ENCODE measurements around the gene CYP2D6. TPM values are rescaled to one million over a fixed set of nuclear protein-coding genes. Genes with fewer than 3 reads are reported as not detected.
A peak's percentile ranks its signal among the peaks of the same experiment; 100 is the strongest.

CYP2D6 gene
- total RNA-seq, 1 experiment from 2014 or later: 6.7 TPM

DNA sequence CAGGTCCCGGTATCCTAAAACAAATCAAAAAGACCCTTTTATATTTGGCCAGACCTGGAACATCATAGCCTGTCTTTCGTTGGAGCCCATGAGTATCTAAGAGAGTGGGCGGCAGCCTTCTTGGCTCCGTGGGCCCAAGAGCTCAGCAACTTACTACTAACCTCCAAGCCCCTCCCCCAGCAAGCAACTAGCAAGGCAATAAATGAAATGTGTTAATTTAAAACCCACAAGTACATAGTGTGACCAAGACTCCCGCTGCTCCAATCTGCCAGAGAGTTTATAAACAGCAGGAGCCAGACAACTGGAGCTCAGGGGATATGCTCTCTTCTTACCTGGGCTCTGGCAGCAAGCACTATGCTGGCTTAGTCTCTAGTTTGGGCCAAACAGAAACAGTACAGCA is 40.8 kb upstream of the CYP2D6 start:
- no peak for DNase-seq
- intact Hi-C loops (cut with micrococcal nuclease; ENCODE audit: unreplicated experiment): no loop called here
- no peaks in the 10 kb centered on the region for H3K9me2 ChIP-seq (ENCODE audit: insufficient read depth)
- H3K4me1 ChIP-seq (replicated peaks; ENCODE audit: insufficient read depth): no peaks in the 10 kb centered on the region
- no peak for TF ChIP-seq EZH2 (IDR thresholded peaks at IDR 0.05; ENCODE audit: low read depth)
- no peak overlapping the region for H3K27ac ChIP-seq
- 0 out of 2 replicates have a peak, but pooled peaks cover 10% of the 10 kb centered on the region for H3K79me2 ChIP-seq (ENCODE audit: low read depth)
- peaks cover 8% of the 10 kb centered on the region; the same call in 1 of the 2 replicates for H3F3A ChIP-seq (ENCODE audit: insufficient read depth, low read depth)
- ChIA-PET POLR2A (ENCODE audit: unreplicated experiment) (no interaction called here), CTCF (no interaction called here)
- H3K36me3 ChIP-seq (ENCODE audit: low read depth): no peaks in the 10 kb centered on the region
- H4K20me1 ChIP-seq (ENCODE audit: insufficient read depth): peaks cover 48% of the 10 kb centered on the region
- no peak overlapping the region for H2AFZ ChIP-seq
- H3K9me3 ChIP-seq (ENCODE audit: insufficient read depth, low read depth): no peaks in the 10 kb centered on the region
- H3K4me3 ChIP-seq: no peak overlapping the region
- no peaks in the 10 kb centered on the region for H3K27me3 ChIP-seq (ENCODE audit: insufficient read depth, low read depth)
- H3K4me2 ChIP-seq: no peak overlapping the region
- no TSS peak for BruUV-seq (replicated peaks)

DNA sequence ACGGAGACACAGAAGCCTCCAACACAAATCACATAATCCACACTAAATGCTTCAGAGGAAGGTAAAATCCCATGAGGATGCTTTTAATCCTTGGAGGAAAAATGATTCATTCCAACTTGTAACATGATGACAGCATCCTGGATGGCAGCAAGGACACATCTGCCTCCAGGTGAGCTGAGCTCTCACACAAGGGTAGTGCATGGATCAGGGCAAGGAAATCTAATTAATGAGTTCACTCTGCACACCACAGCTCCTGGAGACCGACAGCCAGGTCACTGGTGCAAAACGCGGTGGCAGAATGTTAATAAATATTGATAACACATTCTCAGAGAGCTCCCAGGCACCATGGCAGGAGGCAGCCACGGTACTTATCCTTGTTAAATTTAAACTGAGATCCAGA is 40.3 kb upstream of the CYP2D6 start:
- intact Hi-C loops (cut with micrococcal nuclease; ENCODE audit: unreplicated experiment): no loop called here
- H3K9me3 ChIP-seq (ENCODE audit: insufficient read depth, low read depth): no peaks in the 10 kb centered on the region
- POLR2A ChIA-PET (ENCODE audit: unreplicated experiment): no interaction called here
- no peaks in the 10 kb centered on the region for H3K36me3 ChIP-seq (ENCODE audit: low read depth)
- peaks cover 45% of the 10 kb centered on the region for H4K20me1 ChIP-seq (ENCODE audit: insufficient read depth)
- no peaks in the 10 kb centered on the region for H3K27me3 ChIP-seq (ENCODE audit: insufficient read depth, low read depth)
- CTCF ChIA-PET: no interaction called here
- H3K4me2 ChIP-seq: no peak overlapping the region
- no TSS peak for BruUV-seq (replicated peaks)
- H2AFZ ChIP-seq: no peak overlapping the region
- DNase-seq: no peak
- H3K9me2 ChIP-seq (ENCODE audit: insufficient read depth): no peaks in the 10 kb centered on the region
- no peak overlapping the region for H3K27ac ChIP-seq
- H3F3A ChIP-seq (ENCODE audit: insufficient read depth, low read depth): peaks cover 8% of the 10 kb centered on the region; the same call in 1 of the 2 replicates
- H3K4me1 ChIP-seq (replicated peaks; ENCODE audit: insufficient read depth): no peaks in the 10 kb centered on the region
- TF ChIP-seq EZH2 (IDR thresholded peaks at IDR 0.05; ENCODE audit: low read depth): no peak
- TF ChIP-seq, protein P1, sequence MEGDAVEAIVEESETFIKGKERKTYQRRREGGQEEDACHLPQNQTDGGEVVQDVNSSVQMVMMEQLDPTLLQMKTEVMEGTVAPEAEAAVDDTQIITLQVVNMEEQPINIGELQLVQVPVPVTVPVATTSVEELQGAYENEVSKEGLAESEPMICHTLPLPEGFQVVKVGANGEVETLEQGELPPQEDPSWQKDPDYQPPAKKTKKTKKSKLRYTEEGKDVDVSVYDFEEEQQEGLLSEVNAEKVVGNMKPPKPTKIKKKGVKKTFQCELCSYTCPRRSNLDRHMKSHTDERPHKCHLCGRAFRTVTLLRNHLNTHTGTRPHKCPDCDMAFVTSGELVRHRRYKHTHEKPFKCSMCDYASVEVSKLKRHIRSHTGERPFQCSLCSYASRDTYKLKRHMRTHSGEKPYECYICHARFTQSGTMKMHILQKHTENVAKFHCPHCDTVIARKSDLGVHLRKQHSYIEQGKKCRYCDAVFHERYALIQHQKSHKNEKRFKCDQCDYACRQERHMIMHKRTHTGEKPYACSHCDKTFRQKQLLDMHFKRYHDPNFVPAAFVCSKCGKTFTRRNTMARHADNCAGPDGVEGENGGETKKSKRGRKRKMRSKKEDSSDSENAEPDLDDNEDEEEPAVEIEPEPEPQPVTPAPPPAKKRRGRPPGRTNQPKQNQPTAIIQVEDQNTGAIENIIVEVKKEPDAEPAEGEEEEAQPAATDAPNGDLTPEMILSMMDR (conservative IDR thresholded peaks at IDR 0.05): no peak
- 0 out of 2 replicates have a peak, but pooled peaks cover 10% of the 10 kb centered on the region for H3K79me2 ChIP-seq (ENCODE audit: low read depth)
- no peak overlapping the region for H3K4me3 ChIP-seq

DNA sequence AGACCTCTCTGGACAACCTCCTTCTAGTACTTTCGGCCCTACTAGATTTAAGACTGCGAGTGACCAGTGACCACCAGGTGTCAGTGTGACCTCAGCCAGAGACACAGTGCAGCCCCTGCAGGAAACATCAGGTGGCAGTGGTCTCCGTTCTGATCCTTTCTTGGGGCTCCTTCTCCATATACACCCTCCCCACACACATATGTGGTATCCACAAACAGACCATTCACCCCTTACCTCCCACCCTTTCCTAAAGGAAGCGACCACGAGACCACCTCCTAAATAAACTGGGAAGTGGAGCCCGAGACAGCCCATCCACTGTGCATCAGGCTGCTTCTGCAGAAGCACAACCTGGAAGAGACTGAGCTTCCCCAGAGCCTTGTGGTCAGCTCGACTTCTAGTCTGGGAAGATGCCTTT is 38.5 kb upstream of the CYP2D6 start:
- no peak overlapping the region for H3K4me2 ChIP-seq
- no peaks in the 10 kb centered on the region for H3K4me1 ChIP-seq (replicated peaks; ENCODE audit: insufficient read depth)
- ChIA-PET POLR2A (ENCODE audit: unreplicated experiment) (no interaction called here), CTCF (interaction anchor here (0.7 kb wide), 1 partner anchor 270 kb away, joined by 4 read pairs; no protein-coding TSS in a partner anchor)
- no peaks in the 10 kb centered on the region for H3K27me3 ChIP-seq (ENCODE audit: insufficient read depth, low read depth)
- DNase-seq: peak in 1 of 2 experiments; percentile 56
- no TSS peak for BruUV-seq (replicated peaks)
- H3K4me3 ChIP-seq: no peak overlapping the region
- no peak for TF ChIP-seq EZH2 (IDR thresholded peaks at IDR 0.05; ENCODE audit: low read depth)
- TF ChIP-seq, protein P1 (conservative IDR thresholded peaks at IDR 0.05): peak; percentile 93
- H3K9me2 ChIP-seq (ENCODE audit: insufficient read depth): no peaks in the 10 kb centered on the region
- H3K36me3 ChIP-seq (ENCODE audit: low read depth): 0 out of 2 replicates have a peak, but pooled peaks cover 4% of the 10 kb centered on the region
- H3K27ac ChIP-seq: no peak overlapping the region
- H3K9me3 ChIP-seq (ENCODE audit: insufficient read depth, low read depth): no peaks in the 10 kb centered on the region
- H3K79me2 ChIP-seq (ENCODE audit: low read depth): 0 out of 2 replicates have a peak, but pooled peaks cover 2% of the 10 kb centered on the region
- peaks cover 41% of the 10 kb centered on the region for H4K20me1 ChIP-seq (ENCODE audit: insufficient read depth)
- no peak overlapping the region for H2AFZ ChIP-seq
- intact Hi-C loops (cut with micrococcal nuclease; ENCODE audit: unreplicated experiment): loop anchor here (1.0 kb wide), 2 partner anchors 145 to 268 kb away; no protein-coding TSS in a partner anchor
- peaks cover 6% of the 10 kb centered on the region; the same call in 1 of the 2 replicates for H3F3A ChIP-seq (ENCODE audit: insufficient read depth, low read depth)

DNA sequence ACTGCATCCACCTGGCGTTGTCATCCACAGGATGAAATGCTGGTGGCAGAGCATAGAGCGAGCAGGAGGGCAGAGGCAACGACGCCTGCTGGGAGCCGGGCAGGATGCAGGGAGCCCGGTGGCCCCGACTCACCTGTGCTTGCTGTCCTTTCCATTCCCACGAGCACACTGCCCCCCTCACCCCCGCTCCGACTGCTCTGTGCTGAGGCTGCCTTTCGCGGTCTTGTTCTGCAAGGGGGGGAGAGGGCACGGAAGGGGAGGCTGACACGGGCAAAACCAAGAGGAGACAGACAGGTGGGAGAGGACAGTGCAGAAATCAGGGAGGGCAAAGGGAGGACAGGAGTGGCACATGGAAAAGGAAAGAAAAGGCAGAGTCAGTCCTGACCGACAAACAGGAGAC is 37.9 kb upstream of the CYP2D6 start:
- Histone ChIP-seq H3K9me3 (ENCODE audit: insufficient read depth, low read depth) (no peaks in the 10 kb centered on the region), H3K4me3 (no peak overlapping the region), H3K79me2 (ENCODE audit: low read depth) (no peaks in the 10 kb centered on the region), H3K9me2 (ENCODE audit: insufficient read depth) (no peaks in the 10 kb centered on the region), H4K20me1 (ENCODE audit: insufficient read depth) (peaks cover 41% of the 10 kb centered on the region), H3K4me2 (no peak overlapping the region), H3K4me1 (replicated peaks; ENCODE audit: insufficient read depth) (no peaks in the 10 kb centered on the region), H3F3A (ENCODE audit: insufficient read depth, low read depth) (peaks cover 6% of the 10 kb centered on the region; the same call in 1 of the 2 replicates), H3K36me3 (ENCODE audit: low read depth) (0 out of 2 replicates have a peak, but pooled peaks cover 4% of the 10 kb centered on the region), H2AFZ (no peak overlapping the region), H3K27ac (no peak overlapping the region), H3K27me3 (ENCODE audit: insufficient read depth, low read depth) (no peaks in the 10 kb centered on the region)
- no peak for TF ChIP-seq EZH2 (IDR thresholded peaks at IDR 0.05; ENCODE audit: low read depth)
- TF ChIP-seq, protein P1 (conservative IDR thresholded peaks at IDR 0.05): no peak
- intact Hi-C loops (cut with micrococcal nuclease; ENCODE audit: unreplicated experiment): no loop called here
- ChIA-PET CTCF (interaction anchor here (0.6 kb wide), 1 partner anchor 371 kb away, joined by 16 read pairs; no protein-coding TSS in a partner anchor), POLR2A (ENCODE audit: unreplicated experiment) (no interaction called here)
- no peak for DNase-seq
- no TSS peak for BruUV-seq (replicated peaks)
